HG02973 (cell line): Measurements from ENCODE around the gene TMTC2.
A peak's percentile ranks its signal among the peaks of the same experiment; 100 is the strongest.

Source experiments
- ATAC-seq: cut with Tn5 transposase; IDR thresholded peaks from one replicate; pipeline ENCODE4 v1.9.1; 2021; ENCODE audit warnings: moderate library complexity; ENCODE audit not compliant: unreplicated experiment

Gene TMTC2

GRCh38 chr12:82686168-82687020 lies at the start of gene TMTC2:
Gene TMTC2 (plus strand): TSS chr12:82686906.
- ATAC-seq: peak; percentile 87

DNA sequence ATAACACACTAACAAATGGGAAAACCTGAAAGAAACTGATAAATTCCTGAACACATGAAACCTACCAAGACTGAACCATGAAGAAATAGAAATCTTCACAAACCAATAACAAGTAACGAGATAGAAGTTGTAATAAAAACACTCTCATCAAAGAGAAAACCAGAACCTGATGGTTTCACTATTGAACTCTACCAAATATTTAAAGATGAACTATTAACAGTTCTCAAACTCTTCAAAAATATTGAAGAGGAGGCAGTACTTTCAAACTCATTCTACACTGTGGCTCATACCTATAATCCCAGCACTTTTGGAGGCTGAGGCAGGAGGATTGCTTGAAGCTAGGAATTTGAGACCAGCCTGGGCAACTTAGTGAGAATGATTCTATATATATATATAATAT lies 48.4 kb upstream of the TMTC2 start:
- peak; percentile 50 for ATAC-seq

DNA sequence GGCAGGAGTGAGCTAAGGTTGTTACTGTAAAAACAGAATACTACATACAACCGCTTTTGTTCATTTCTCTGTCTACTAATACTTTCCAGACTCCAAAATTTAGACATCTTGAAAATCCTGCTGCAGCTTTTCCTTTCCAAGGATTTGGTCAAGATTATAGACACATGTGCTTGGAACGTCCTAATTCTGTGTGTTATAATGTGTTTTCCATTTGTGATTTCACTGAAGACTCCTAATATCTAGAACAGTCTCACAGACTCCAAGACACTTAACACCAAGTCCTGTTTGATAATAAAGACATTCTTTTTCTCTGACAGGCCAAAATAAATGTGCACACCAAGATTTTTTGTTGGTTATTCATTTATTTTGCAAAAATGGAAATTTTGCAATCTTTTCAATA lies 41.8 kb upstream of the TMTC2 start:
- no peak for ATAC-seq

- ATAC-seq: no peak
These were observed 41.3 kb upstream of the TMTC2 start for GRCh38 chr12:82645414-82645813.

DNA sequence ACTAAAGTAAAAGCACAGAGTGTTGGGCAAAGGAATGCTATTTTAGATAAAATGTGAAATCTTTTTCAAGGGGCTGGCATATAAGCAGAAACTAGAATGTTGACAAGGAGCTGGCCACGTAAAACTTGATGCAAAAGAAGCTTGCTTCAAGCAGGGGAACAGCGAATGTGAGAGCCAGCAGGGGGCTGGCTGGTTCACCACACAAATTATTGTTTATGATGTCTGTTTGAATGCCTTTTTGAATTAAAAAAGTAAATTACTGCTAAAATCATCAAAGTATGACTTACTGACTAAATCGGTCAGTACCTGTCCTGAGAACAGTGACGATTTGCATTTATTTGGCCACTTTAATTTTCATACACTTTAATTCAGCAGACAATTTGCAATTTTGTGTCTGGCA lies 38.9 kb upstream of the TMTC2 start:
- no peak for ATAC-seq

GRCh38 chr12:82648259-82648909 lies 38.3 kb upstream of the TMTC2 start:
- no peak for ATAC-seq

- peak; percentile 89 for ATAC-seq
These were observed 35.9 kb upstream of the TMTC2 start for GRCh38 chr12:82650627-82651337.

DNA sequence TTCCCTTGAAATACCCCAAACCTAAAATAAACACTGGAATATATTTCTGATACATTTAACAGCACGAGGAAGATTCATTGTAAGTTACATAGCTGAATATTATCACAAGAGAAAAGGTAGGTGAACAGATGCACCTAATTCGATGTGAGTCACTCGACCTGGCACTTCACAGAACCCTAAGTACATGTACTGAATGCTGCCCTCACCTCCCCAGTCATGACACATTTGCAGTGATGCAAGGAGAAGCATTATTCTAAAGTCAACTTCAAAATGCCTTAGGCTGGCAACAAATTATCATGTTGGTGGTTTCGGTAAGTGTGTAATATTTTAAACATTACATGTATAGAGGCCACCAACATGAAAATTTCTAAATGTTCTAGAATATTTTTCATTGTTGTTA lies 35.2 kb upstream of the TMTC2 start:
- no peak for ATAC-seq

GRCh38 chr12:82652071-82652470 lies 34.6 kb upstream of the TMTC2 start:
- ATAC-seq: no peak

- ATAC-seq: no peak
These were observed 31.0 kb upstream of the TMTC2 start for GRCh38 chr12:82655751-82656150.

DNA sequence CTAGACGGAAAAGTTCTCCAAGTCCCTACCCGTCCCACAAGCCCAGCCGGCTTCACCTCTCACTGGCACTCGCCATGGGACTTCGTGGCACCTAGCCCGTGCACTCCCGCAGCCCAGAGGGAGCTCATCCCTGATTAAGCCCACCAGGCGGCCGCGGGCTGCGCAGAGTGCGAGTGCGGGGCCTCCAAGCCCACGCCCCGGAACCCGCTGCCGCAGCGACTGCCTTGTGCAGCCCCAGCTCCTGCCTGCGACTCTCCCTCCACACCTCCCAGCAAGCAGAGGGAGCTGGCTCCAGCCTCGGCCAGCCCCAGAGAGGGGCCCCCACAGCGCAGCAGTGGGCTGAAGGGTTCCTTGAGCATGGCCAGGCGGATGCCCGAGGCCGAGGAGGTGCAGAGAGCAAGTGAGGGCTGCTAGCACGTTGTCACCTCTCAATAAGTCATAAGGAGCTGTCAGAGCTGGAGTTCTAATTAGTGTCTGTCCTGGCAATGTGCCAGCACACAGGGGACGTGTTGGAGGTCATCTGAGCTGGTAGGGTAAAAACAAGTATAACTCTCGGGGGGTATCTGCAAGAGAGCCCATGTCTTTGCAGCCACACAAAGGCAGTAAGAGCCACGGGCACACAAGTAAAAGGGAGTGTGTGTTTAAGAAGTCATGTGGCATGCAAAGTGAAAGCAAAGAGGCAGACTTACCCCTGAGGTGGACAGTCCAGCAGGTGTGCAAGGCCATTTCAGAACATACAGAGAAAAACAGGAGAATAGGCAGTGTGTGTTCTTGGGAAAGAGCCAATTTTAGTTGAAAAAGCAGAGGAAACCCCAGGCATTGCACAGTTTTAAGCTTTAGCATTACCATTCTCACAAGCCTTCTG lies 27.1 kb upstream of the TMTC2 start:
- no peak for ATAC-seq

DNA sequence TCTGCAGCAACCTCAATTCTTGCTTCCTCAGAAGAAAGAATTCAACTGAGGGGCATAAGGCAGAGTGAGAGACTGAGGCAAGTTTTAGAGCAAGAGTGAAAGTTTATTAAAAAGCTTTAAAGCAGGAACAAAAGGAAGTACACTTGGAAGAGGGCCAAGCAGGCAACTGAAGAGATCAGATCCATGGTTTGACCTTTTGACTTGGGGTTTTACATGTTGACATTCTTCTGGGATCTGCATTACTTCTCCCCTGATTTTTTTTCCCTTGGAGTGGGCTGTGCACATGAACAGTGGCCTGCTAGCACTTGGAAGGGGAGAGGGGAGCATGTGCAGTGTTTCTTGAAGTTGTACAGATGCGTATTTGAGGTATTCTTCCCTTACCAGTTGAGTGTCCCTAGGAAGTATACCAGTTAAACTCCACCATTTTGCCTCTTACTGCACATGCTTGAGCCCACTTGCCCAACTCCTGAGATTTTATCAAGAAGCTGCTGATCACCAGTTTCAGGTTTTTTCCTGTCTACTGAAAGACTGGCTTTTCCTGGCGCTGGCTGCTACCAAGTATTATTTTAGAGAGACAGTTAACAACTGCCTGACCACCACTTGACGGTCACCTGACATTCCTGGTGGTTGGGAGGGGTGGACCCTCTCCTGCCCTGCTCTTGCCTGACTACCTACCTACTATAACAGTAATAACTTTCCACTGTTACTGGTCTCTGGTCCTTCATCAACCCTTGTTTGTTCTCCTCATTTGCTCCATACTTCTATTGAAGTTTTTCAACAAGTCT lies 26.0 kb upstream of the TMTC2 start:
- ATAC-seq: no peak

DNA sequence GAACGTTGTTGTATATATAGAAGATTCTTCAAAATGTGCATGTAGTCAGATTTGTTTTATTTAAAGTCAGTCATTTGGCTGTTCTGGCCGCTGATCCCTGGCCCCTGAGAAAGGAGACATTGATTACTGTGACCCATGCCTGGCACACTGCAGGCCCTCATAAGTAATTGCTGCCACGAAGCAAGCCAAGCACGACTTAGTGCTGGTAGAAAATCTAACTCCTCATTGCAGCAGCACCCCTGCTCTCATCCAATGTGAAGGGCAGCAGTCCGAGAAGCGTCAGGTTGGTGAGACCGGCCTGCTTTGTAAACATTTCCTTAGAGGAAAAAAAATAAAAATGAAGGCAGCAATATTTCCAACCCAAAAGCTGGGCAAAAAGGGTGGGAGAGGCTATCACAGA lies 22.8 kb upstream of the TMTC2 start:
- no peak for ATAC-seq

DNA sequence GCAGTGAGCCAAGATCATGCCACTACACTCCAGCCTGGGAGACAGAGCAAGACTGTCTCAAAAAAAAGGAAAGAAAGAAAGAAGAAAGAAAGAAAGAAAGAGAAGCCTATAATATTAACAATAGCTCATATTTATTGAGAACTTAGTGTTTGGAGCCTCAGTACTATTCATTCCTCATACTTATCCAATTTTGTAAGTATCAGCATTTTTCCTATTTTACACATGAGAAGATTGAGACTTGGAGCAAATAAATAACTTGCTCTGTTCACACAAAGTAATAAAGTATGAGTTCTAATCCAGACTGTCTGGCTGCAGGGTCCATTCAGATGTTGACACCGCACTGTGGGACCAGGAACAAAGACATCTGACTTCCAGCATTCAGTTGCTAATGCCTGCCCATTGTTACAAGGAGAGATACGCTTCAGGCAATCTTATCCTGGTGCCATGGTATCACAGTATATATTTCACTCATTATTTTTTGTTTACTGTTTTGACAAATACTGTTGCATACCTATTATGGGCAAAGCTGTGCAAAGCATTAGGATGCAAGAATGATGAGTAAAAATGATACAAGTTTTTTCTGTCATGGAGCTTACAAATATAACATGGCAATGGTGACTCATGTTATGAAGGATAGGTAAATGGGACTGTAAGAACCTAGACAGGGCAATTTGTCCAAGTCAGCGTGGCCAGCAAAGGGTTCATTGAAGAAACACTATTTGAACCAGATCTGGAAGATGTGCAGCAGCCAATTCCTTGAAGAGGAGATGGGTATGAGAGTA lies 21.4 kb upstream of the TMTC2 start:
- ATAC-seq: no peak

- no peak for ATAC-seq
These were observed 19.9 kb upstream of the TMTC2 start for GRCh38 chr12:82666830-82667229.

- ATAC-seq: no peak
These were observed 15.0 kb upstream of the TMTC2 start for GRCh38 chr12:82671673-82672195.

DNA sequence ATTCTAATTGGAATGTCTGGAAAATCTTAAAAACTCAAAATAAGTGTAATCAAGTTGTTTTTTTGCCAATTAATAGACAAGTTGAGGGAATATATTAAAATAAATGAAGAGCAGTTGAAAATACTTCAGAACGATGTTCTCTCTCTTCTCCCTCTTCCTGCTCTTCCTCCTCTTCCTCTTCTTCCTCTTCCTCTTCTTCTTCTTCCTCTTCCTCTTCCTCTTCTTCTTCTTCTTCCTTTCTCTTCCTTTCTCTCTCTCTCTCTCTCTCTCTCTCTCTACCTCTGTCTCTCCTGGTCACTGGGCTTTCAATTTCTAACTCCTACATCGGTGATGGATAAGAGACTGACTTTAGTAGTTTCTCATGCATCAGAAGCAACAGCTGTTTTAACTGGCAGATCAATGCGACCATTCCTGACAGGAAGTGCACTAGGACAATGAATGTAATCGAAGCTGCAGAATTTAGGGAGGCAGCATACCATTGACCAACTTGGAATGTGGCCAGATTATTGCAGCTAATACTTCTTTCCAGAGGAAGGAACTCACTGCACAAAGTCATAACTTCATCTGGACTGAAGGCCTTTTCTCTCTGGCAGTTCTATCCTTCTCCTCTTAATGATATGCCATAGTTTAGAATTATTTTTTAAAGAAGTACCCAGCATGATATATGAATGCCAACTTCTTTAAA lies 13.8 kb upstream of the TMTC2 start:
- no peak for ATAC-seq

GRCh38 chr12:82673698-82674097 lies 13.0 kb upstream of the TMTC2 start:
- ATAC-seq: no peak

DNA sequence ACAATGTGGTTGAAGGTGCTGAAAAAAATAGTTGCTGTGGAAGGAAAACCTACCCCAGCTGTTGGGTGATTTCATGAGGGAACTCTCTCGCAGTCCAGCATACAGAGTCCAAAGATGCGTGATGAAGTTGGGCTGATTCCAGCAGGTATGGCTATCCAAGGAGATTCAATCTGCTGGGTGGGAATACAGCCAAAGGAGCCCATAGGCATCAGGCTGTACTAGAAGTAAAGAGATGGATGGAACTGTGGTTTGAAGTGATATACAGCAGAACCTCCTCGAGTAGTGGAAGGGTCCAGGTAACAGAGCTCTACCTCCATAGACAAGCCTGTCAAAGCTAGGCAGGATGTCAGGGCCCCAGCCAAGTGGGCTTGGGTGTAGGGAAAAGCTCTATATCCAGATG lies 11.5 kb upstream of the TMTC2 start:
- no peak for ATAC-seq
